RWPE1 (cell line): ENCODE measurements around the gene P2RX2.

Experiments used
- CTCF ChIA-PET: fragments of 350-600 bp; sonication (Branson Sonifier 250); formaldehyde crosslinking; extraction: SDS; loops from one replicate; lab custom pipeline; 2021; lab: Yijun Ruan, JAX
- POLR2A ChIA-PET: fragments of 400-600 bp; formaldehyde crosslinking; extraction: SDS; loops from one replicate; lab custom pipeline; 2020; ENCODE audit warnings: antibody characterized with exemption; ENCODE audit not compliant: low non-redundant PET; lab: Yijun Ruan, JAX
- DNase-seq: peaks from one replicate; pipeline ENCODE4 v3.0.0; 2012; ENCODE audit warnings: low spot score
- H3K27ac ChIP-seq: fragments of 450-650 bp; 2 replicates; pipeline ENCODE4 v1.5.1; 2017
- CTCF ChIP-seq: fragments of 450-650 bp; conservative IDR thresholded peaks from 2 replicates; pipeline ENCODE4 v1.5.1; 2017; ENCODE audit warnings: low read depth, mild to moderate bottlenecking

Gene P2RX2

DNA sequence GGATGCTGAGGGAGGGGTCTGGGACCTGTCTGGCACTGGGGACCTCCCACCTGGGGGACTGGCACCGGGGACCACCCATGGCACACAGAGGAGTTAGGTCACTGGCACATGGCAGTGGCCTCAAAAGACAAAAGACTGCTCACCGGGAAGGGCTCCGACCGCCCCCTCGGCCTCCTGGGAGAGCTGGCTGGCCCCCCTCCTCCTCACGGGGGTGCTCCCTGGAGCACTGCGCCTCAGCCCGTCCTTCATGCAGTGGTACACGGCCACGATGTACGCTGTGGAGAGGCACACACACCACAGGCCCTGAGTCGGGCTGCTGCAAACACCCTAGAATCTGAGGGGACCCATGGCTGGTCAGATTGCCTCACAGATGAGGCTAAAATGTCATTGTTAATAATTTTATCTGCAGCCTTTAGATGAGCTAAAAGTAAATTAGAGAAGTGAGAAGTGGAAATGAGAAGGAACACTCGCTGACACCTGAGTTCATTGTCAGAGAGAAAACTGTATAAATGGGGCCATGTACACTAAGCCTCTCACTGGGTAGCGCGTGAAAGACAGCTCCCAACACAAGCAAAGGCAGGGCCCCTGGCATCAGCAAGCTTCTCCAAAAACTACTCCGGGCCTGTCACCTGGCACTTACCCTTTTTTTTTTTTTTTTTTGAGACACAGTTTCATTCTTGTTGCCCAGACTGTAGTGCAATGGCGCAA, 14.1 kb downstream of the P2RX2 start:
- DNase-seq: no peak
- ChIA-PET CTCF (no interaction called here), POLR2A (interaction anchor here (0.6 kb wide), 1 partner anchor 11 kb away, joined by 5 read pairs; no protein-coding TSS in a partner anchor)
- no peak overlapping the region for H3K27ac ChIP-seq
- no peak for TF ChIP-seq CTCF

GRCh38 chr12:132633398-132633797, 14.8 kb downstream of the P2RX2 start:
- ChIA-PET POLR2A (no interaction called here), CTCF (interaction anchor here (0.7 kb wide), 1 partner anchor 34 kb away, joined by 3 read pairs; no protein-coding TSS in a partner anchor)
- no peak for TF ChIP-seq CTCF
- DNase-seq: no peak
- H3K27ac ChIP-seq: no peak overlapping the region

DNA sequence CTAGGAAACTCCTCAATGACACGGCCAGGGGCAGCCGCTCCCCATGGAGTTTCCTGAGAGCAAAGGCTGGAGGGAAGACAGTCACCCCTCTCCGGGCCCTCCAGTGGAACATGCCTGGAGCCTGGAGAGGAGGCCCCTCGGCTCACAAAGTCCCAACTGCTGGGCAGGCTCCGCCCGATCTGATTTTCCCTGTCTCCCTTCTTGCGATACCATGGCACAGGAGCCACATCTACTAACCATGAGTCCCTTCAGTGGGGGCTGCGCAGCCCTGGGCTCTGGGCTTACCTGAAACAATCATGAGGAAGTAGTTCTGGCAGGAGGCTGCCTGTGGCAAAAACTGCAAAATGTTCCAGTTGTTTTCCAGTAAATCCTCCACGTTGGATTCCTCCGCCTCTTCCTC, 15.3 kb downstream of the P2RX2 start:
- no peak for DNase-seq
- TF ChIP-seq CTCF: no peak
- no peak overlapping the region for H3K27ac ChIP-seq
- ChIA-PET CTCF (interaction anchor here (0.7 kb wide), 1 partner anchor 34 kb away, joined by 3 read pairs; no protein-coding TSS in a partner anchor), POLR2A (no interaction called here)

DNA sequence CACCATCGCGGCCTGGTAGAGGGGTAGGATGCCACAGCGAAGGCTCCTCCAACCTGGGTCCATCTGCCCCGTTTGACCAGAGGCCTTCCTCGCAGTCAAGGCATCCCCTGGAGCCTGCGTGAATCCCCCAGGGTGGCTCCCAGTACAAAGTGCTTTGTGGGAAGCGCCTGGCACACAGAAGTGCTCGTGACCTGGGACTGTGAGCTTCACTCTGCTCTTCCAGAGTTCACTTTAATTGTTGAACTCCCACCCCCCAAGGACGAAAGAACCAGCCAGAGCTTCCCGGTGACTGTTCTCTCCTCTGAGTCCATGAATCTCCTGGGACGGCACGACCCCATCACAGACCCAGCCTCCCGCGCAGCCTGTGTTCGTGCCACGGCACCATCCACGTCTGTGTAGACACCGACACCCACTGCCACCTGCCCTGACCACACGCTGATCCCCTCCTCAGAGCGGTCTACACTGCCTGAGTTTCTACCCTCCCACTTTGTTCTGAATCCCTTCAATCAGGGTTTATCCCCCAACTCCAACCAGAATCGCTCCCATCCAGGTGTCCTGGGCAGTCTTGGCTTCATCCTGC, 15.9 kb downstream of the P2RX2 start:
- H3K27ac ChIP-seq: no peak overlapping the region
- CTCF ChIA-PET: no interaction called here
- POLR2A ChIA-PET: no interaction called here
- no peak for TF ChIP-seq CTCF
- no peak for DNase-seq

GRCh38 chr12:132635076-132635955, 16.7 kb downstream of the P2RX2 start:
- ChIA-PET CTCF (interaction anchor here (0.6 to 1.1 kb wide), 2 partner anchors 12 to 36 kb away, joined by 3 to 5 read pairs; no protein-coding TSS in a partner anchor), POLR2A (no interaction called here)

More at GRCh38 chr12:132635076-132635955, 16.7 kb downstream of the P2RX2 start:
- TF ChIP-seq CTCF: no peak
- DNase-seq: no peak
- H3K27ac ChIP-seq: no peak overlapping the region
